Embryonic facial prominence (tissue), 1 donor: ENCODE results near the gene RNF214.
"Not testable (repeated sequence)": the region's sequence is repeated elsewhere in the genome, so short reads cannot be mapped to it uniquely, and the experiment has no call there.

ENCODE experiments used
- DNase-seq: peaks from one replicate; pipeline ENCODE4 v3.0.0-alpha.2; 2016; ENCODE audit errors: extremely low spot score

RNF214 gene

GRCh38 chr11:117232092-117232878, at the start of gene RNF214:
Gene RNF214 (plus strand): TSS chr11:117232671. CDS start chr11:117234273, 1,602 bp downstream.
- peak; percentile 49 for DNase-seq

DNA sequence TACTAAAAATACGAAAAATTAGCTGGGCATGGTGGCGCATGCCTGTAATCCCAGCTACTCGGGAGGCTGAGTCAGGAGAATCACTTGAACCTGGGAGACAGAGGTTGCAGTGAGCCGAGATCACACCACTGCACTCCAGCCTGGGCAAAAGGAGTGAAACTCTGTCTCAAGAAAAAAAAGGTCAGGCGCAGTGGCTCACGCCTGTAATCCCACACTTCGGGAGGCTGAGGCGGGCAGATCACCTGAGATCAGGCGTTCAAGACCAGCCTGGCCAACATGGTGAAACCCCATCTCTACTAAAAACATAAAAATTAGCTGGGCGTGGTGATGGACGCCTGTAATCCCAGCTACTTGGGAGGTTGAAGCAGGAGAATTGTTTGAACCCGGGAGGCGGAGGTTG, 49.3 kb upstream of the RNF214 start:
- DNase-seq = not testable (repeated sequence)

GRCh38 chr11:117183724-117184349, 48.6 kb upstream of the RNF214 start:
- DNase-seq = no peak

- DNase-seq = no peak
These were observed 46.6 kb upstream of the RNF214 start for GRCh38 chr11:117185736-117186430.

GRCh38 chr11:117186431-117186761, 46.1 kb upstream of the RNF214 start:
- DNase-seq = no peak

- no peak for DNase-seq
These were observed 45.5 kb upstream of the RNF214 start for GRCh38 chr11:117187007-117187406.

DNA sequence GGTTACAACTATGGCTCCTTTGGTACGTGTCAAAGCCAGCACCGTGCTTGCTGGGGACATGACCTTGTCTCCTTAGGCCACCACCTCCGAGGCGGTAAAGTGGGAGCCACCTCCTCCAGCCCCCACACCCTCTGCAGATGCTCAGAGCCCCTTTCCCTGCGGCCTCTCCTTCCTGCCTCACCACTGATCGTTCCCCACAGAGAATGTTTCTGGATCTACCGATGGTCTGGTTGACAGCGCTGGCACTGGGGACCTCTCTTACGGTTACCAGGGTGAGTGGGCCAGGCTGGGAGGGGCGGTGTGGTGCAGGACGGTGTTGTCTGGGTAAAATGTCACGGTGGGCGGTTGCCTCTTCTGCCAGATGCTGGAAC, 45.1 kb upstream of the RNF214 start:
- no peak for DNase-seq

DNA sequence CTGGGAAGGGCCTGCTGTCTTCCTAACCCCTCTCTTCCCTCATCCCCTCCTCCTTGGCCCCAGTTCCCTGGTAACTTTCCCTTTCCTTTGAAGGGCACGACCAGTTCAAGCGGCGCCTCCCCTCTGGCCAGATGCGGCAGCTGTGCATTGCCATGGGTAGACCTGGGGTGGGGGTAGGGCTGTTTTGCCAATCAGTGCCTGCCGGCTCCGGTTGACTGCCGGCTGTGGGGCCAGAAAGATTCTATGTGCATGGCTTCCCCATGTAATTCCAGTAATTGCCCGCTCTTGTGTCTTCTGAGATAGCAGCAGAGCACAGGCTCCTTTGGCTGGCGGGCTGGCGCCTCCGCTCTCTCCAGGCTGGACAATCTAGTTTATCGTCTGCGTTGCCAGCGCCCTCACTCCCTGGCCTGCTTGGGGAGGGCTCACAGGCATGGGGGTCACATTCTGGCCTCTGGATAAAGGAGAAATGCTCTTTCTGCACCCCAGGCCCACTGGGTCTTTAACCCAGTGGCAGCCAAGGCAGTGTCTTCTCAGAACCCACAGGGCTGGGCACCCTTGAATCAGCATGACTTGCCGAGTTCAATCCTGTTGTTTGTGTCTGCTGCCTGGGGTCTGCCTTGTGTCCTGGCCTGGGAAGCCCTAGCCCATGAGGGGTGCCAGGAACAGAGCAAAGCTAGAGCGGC, 44.5 kb upstream of the RNF214 start:
- no peak for DNase-seq

DNA sequence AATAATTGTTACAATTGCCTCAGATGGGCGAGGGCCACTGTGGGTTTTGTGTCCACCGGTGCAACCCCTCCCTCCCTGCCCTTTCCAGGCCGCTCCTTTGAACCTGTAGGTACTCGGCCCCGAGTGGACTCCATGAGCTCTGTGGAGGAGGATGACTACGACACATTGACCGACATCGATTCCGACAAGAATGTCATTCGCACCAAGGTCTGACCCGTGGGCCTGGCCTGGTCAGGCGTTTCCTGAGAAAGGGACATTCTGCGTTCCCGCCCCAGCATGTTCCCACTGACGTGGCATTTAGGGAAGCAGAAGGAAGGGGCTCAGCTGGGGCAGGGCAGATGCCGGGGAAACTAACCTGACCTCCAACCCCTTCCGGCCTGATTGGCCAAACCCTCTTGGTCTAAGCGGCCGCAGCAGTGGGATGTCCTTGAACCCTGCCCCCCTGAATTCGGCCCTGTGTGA, 43.8 kb upstream of the RNF214 start:
- no peak for DNase-seq

DNA sequence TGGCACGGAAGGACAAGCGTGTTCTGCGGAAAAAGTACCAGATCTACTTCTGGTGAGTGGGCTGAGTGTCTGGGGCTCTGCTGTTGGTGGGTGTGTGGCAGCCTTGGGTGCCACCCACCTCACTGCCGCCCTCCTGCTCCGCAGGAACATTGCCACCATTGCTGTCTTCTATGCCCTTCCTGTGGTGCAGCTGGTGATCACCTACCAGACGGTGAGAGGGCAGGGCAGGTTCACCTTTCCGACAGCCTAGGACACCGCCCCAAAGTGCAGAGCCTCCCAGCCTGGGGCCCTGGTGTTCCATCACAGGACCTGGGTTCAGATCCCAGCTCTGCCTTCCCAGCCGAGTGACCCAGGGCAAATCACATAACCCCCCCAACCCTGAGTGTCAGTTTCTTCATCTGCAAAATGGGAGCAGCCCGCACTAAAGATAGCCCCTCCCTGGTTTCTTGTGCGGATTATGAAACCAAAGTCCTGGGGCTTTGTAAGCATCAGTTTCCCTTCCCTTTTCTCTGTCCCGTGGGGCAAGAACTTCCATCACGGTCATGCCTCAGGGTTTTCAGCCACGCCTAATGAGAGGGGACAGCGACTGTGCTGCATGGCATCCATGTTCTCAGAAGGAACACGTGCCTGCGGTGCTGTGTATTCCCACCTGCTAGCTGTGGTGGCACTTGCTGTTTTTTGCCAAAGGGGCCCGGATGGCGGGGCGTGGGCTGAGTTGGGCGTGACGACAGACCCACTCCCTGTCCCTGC, 43.1 kb upstream of the RNF214 start:
- DNase-seq = no peak

- DNase-seq = no peak
These were observed 42.4 kb upstream of the RNF214 start for GRCh38 chr11:117189941-117190544.

- no peak for DNase-seq
These were observed 40.6 kb upstream of the RNF214 start for GRCh38 chr11:117191680-117192400.

DNA sequence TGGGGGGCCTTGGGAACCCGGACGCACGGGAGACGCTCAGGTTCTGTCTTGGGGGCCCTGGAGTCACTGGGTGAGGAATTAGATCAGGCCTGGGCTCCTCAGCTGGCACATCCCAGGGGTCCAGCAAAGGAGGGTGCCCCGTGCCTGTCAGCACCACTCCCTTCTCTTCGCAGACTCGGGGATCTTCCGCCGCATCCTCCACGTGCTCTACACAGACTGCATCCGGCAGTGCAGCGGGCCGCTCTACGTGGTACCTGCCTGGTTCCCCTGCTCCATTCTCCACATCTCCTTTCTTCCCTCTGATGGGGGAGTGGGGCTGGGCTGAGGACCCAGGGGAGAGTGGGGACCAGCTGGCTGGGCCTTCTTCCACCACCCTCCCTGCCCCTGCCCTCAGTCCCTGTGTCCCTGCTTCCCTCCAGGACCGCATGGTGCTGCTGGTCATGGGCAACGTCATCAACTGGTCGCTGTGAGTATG, 40.0 kb upstream of the RNF214 start:
- DNase-seq = no peak

- DNase-seq = no peak
These were observed 39.1 kb upstream of the RNF214 start for GRCh38 chr11:117193130-117194020.

DNA sequence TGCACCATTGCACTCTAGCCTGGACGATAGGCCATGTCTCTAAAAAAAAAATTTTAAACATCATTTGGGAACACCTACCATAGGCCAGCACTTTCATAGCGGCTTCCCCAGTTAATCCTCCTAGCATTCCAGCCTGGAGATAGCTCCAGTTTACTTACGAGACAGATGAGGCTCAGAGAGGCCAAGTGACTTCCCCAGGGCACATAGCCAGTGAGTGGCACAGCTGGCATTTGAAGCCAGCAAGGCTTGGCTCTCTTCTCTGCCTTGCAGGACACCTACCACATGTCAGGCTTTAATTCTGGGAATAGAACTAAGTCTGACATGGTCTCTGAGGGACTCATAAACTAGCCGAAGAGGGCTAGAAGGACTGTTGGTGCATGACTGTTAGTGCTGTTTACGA, 38.2 kb upstream of the RNF214 start:
- DNase-seq = no peak

- no peak for DNase-seq
These were observed 37.2 kb upstream of the RNF214 start for GRCh38 chr11:117195258-117195657.

GRCh38 chr11:117195761-117196160, 36.7 kb upstream of the RNF214 start:
- DNase-seq = no peak

DNA sequence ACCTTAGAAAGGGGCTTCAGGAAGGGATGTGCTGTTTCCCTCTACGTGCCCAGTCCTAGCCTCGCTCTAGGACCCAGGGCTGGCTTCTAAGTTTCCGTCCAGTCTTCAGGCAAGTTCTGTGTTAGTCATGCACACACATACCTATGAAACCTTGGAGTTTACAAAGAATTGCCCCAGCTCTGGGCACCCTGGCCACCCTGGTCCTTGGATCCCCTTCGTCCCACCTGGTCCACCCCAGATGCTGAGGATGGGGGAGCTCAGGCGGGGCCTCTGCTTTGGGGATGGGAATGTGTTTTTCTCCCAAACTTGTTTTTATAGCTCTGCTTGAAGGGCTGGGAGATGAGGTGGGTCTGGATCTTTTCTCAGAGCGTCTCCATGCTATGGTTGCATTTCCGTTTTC, 35.5 kb upstream of the RNF214 start:
- DNase-seq = no peak
